ENCODE results near the gene NRXN3.

GRCh38 chr14:79658221-79658620, 1488.0 kb downstream of the NRXN3 start:
- no peak for TF ChIP-seq CTCF (conservative IDR thresholded peaks at IDR 0.05 in 1 of 2, IDR thresholded peaks at IDR 0.05 in 1 of 2; ENCODE audit: extremely low read depth in 1 of 2, insufficient read depth in 1 of 2, low read depth in 1 of 2, low read length in 2 of 2)
- no peak for TF ChIP-seq EZH2 (IDR thresholded peaks at IDR 0.05; ENCODE audit: borderline replicate concordance, low read length)

All from mammary epithelial cell (primary cell).